Activated T-helper 17 cell treated with anti-CD3 and anti-CD28 coated beads, Interleukin-2, amount 50 U/mL, for 72 hours (primary cell): ENCODE results near the gene VKORC1. TPM values are rescaled to one million over a fixed set of nuclear protein-coding genes. Genes with fewer than 3 reads are reported as not detected.

Experiments
- ATAC-seq: fragments of 150-1000 bp; cut with Tn5 transposase; replicated peaks from 2 replicates; pipeline ENCODE4 v1.10.0; 2021; ENCODE audit warnings: mild to moderate bottlenecking, moderate library complexity
- H3K27ac Mint-ChIP-seq: one replicate; pipeline ENCODE4 v1.8.0; 2022; ENCODE audit warnings: mixed read lengths
- H3K27me3 Mint-ChIP-seq: one replicate; pipeline ENCODE4 v1.8.0; 2022; ENCODE audit warnings: mixed read lengths
- H3K36me3 Mint-ChIP-seq: one replicate; pipeline ENCODE4 v1.8.0; 2022; ENCODE audit warnings: low read depth, mild to moderate bottlenecking, mixed read lengths
- H3K4me1 Mint-ChIP-seq: one replicate; pipeline ENCODE4 v1.8.0; 2022; ENCODE audit warnings: mixed read lengths
- H3K4me3 Mint-ChIP-seq: one replicate; pipeline ENCODE4 v1.8.0; 2022; ENCODE audit warnings: mild to moderate bottlenecking, mixed read lengths
- H3K9me3 Mint-ChIP-seq: one replicate; pipeline ENCODE4 v1.8.0; 2022; ENCODE audit warnings: mixed read lengths
- total RNA-seq, 2 donors: library from RNA; stranded (reverse); gene quantifications; one replicate each; pipeline ENCODE4 v1.2.3, GENCODE V29; 2022

The VKORC1 gene
- total RNA-seq, 2 donors from 2014 or later, result 75.3 to 107 TPM

DNA sequence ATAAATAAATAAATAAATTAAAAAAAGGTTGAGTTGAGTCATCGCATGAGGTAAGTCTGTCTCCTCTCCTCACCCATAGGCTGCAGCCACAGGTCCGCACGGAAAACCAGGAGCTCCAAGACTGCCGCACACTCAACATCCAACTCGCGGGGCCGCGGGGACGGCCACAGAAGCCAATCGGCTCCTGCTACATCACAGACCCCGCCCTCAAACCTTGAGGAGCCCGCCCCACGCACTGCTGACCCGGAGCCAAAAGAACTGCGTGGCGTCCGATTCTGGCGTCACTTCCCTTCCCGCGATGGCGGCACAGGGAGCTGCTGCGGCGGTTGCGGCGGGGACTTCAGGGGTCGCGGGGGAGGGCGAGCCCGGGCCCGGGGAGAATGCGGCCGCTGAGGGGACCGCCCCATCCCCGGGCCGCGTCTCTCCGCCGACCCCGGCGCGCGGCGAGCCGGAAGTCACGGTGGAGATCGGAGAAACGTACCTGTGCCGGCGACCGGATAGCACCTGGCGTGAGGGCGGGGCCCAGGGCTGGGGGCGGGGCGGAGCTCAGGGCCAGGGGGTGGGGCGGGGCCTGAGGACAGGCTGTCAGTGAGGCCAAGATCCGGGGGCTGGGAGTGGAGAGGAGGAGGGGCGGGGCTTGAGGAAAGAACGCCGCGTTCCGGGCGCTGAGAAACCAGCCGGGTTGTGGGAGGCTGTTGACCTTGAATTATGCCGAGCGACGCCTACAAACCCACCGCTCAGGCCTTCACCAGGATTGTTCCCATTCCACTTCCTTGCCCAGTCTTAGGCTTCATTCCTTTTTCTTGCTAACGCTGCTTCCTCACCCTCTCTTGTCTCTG is 23.0 kb upstream of the VKORC1 start, which contains the start of gene KAT8:
KAT8 (plus strand) TSS at position 281 of the 839 bp plus-strand sequence; CDS start at position 299, 18 bp downstream.
- peaks cover 10% of the 10 kb centered on the region for H3K4me1 Mint-ChIP-seq
- no peaks in the 10 kb centered on the region for H3K9me3 Mint-ChIP-seq
- ATAC-seq, result peak; percentile 95
- H3K27me3 Mint-ChIP-seq, result no peaks in the 10 kb centered on the region
- H3K36me3 Mint-ChIP-seq, result peaks cover 52% of the 10 kb centered on the region
- peak within 1 kb of the TSS; percentile 86 for H3K4me3 Mint-ChIP-seq
- peak within 1 kb of the TSS; percentile 89 for H3K27ac Mint-ChIP-seq

DNA sequence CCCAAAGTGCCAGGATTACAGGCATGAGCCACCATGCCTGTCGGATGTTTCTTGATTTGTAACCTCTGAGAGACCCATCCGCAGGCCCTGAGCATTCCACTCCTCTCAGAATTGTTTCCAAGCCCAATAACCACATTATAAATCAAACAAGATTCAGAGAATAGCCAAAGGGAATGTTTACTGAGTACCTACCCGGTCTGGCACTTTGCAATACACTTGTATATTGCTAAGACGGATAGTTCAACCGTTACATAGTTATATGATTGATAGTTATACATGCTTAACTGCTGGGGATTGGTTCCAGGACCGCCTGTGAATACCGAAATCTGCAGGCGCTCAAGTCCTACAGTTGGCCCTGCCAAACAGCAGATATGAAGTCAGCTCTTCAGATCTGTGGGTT is 19.9 kb upstream of the VKORC1 start:
- Mint-ChIP-seq H3K27me3 (no peaks in the 10 kb centered on the region), H3K4me1 (peaks cover 17% of the 10 kb centered on the region), H3K9me3 (no peaks in the 10 kb centered on the region), H3K4me3 (no peak overlapping the region), H3K36me3 (peaks cover 52% of the 10 kb centered on the region), H3K27ac (no peak overlapping the region)
- no peak for ATAC-seq

DNA sequence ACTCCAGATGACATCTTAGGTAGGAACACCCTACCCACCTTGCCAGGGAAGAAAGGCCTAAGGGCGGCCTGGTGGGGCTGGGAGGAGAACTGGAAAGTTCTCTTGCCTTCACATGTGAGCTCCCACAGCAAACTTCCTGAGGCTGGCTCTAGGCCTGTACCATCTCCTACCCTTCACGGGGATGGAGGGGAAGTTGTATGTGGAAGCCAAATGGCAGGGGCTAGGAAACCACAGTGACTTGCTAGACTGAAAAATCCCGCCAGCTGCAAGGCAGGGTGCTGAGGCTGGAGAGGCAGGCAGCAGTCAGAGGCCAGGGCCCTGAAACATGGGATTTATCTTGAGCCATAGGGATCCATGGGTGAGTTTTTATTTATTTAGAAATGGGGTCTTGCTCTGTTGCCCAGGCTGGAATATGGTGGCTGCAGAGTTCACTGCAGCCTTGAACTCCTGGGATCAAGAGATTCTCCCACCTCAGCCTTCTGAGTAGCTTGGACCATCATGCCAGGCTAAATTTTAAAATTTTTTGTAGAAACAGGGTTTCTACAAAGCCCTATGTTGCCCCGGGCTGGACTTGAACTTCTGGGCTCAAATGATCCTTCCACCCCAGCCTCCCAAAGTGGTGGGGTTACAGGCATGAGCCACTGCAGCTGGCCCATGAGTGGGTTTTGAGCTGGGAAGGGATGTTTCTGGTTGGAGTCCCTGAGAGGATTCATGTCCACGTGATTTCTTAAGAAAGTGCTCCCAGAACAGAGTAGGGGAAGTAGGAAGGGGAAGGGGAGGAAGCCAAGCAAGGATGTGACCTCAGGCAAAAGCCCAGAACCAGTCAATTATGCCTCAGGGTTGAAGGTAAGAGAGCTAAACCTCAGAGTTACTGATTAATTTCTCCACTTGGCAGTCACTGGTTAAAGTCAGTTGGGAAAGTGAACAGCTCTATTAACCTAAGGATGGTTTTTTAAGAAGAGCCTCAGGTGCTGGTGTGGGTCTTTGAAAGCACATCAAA is 18.8 kb upstream of the VKORC1 start:
- Mint-ChIP-seq H3K9me3 (no peaks in the 10 kb centered on the region), H3K27ac (no peak overlapping the region), H3K4me1 (peaks cover 15% of the 10 kb centered on the region), H3K27me3 (no peaks in the 10 kb centered on the region), H3K36me3 (peaks cover 45% of the 10 kb centered on the region), H3K4me3 (no peak overlapping the region)
- ATAC-seq, result no peak

DNA sequence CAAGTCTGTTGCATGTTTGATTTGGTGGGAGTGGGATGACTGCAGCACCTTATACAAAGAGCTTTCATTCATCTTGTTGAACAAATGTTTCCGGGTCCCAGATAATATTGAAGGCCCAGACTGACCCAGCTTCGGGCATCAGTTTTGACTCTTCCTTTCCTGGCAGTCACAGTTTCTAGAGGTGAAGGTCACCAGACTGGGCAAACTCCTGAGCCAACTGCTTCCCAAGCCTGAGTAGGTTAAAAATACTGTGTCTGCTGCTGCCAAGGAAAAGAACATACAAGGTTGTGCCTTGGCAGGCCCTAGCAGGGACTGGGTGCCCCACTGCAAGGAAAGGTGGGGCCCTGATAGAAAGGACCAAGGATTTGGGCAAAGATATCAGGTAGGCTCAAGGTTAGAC is 18.1 kb upstream of the VKORC1 start:
- Mint-ChIP-seq H3K27me3 (no peaks in the 10 kb centered on the region), H3K27ac (no peak overlapping the region), H3K9me3 (no peaks in the 10 kb centered on the region), H3K4me3 (no peak overlapping the region), H3K4me1 (peaks cover 12% of the 10 kb centered on the region), H3K36me3 (peaks cover 43% of the 10 kb centered on the region)
- ATAC-seq, result no peak

- Mint-ChIP-seq H3K4me3 (no peak overlapping the region), H3K27me3 (no peaks in the 10 kb centered on the region), H3K9me3 (no peaks in the 10 kb centered on the region), H3K4me1 (peaks cover 13% of the 10 kb centered on the region), H3K36me3 (peaks cover 44% of the 10 kb centered on the region), H3K27ac (no peak overlapping the region)
- no peak for ATAC-seq
These were observed 17.4 kb upstream of the VKORC1 start for GRCh38 chr16:31111881-31112466.

DNA sequence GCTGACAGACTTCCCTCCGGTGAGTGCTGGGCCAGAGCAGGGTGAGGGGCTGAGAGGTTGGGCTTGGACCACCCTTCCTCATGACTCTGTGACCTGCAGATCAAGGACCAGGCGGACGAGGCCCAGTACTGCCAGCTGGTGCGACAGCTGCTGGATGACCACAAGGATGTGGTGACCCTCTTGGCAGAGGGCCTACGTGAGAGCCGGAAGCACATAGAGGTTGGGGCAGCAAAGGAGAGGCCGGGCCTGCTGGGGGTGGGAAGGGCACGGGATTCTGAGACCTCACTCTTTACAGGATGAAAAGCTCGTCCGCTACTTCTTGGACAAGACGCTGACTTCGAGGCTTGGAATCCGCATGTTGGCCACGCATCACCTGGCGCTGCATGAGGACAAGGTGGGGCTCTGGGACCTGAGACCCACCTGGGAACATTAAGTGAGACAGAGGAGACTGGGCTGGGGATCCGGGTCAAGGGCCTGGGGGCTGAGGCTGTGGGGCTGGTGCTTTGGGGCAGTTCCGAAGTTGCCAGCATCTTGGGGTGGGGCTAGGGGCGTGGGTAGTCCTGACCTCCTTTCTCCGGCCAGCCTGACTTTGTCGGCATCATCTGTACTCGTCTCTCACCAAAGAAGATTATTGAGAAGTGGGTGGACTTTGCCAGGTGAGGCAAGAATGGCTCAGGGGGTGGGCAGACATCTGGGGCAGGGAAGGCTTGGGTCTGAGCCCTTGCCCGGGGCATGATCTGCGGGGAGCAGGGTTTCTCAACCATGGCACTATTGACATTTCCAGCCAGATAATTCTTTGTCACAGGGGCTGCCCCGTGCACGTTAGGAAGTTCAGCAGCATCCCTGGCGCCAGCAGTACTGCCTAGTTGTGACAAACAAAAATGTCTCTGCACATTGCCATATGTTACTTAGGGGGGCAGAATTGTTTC is 15.8 kb upstream of the VKORC1 start:
- H3K27me3 Mint-ChIP-seq, result no peaks in the 10 kb centered on the region
- H3K4me1 Mint-ChIP-seq, result peaks cover 16% of the 10 kb centered on the region
- H3K4me3 Mint-ChIP-seq, result peak overlapping the region; percentile 68
- H3K27ac Mint-ChIP-seq, result peak overlapping the region; percentile 70
- H3K36me3 Mint-ChIP-seq, result peaks cover 44% of the 10 kb centered on the region
- ATAC-seq, result no peak
- no peaks in the 10 kb centered on the region for H3K9me3 Mint-ChIP-seq

DNA sequence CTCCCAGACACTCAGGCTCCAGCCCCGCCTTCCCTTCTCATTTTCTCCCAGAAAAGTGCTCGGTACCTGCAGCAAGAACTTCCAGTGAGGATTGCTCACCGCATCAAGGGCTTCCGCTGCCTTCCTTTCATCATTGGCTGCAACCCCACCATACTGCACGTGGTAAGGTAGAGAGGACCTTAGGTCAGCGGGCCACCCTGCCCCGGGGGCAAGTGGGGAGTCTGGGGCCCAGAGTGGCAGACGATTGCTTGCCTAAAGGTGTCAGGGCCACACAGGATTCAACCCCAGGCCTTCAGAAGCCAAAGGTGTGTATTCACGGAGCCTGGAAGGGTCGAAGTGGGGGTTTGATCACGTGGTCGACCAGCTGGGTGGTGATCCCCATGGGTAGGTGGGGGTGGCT is 15.0 kb upstream of the VKORC1 start:
- peaks cover 16% of the 10 kb centered on the region for H3K4me1 Mint-ChIP-seq
- no peaks in the 10 kb centered on the region for H3K27me3 Mint-ChIP-seq
- H3K36me3 Mint-ChIP-seq, result peaks cover 44% of the 10 kb centered on the region
- no peak for ATAC-seq
- H3K4me3 Mint-ChIP-seq, result peak overlapping the region; percentile 68
- no peaks in the 10 kb centered on the region for H3K9me3 Mint-ChIP-seq
- H3K27ac Mint-ChIP-seq, result peak overlapping the region; percentile 70

GRCh38 chr16:31108794-31109558 is 14.4 kb upstream of the VKORC1 start:
- no peak for ATAC-seq
- peaks cover 16% of the 10 kb centered on the region for H3K4me1 Mint-ChIP-seq
- H3K9me3 Mint-ChIP-seq, result no peaks in the 10 kb centered on the region
- H3K27ac Mint-ChIP-seq, result peak overlapping the region; percentile 70
- H3K36me3 Mint-ChIP-seq, result peaks cover 44% of the 10 kb centered on the region
- H3K27me3 Mint-ChIP-seq, result no peaks in the 10 kb centered on the region
- H3K4me3 Mint-ChIP-seq, result peak overlapping the region; percentile 68

- Mint-ChIP-seq H3K27ac (peak within 1 kb of the TSS; percentile 98), H3K9me3 (no peaks in the 10 kb centered on the region), H3K36me3 (peaks cover 44% of the 10 kb centered on the region), H3K4me3 (peak within 1 kb of the TSS; percentile 97), H3K4me1 (peaks cover 16% of the 10 kb centered on the region), H3K27me3 (no peaks in the 10 kb centered on the region)
- peak; percentile 83 for ATAC-seq
These were observed 13.6 kb upstream of the VKORC1 start, which contains the start of gene BCKDK for GRCh38 chr16:31108035-31108793. Gene BCKDK (plus strand): TSS chr16:31108386. CDS start chr16:31109224, 838 bp downstream.

GRCh38 chr16:31107465-31107867 is 12.9 kb upstream of the VKORC1 start:
- peak; percentile 92 for ATAC-seq
- Mint-ChIP-seq H3K4me1 (peaks cover 16% of the 10 kb centered on the region), H3K9me3 (no peaks in the 10 kb centered on the region), H3K27ac (peak overlapping the region; percentile 98), H3K27me3 (no peaks in the 10 kb centered on the region), H3K4me3 (peak overlapping the region; percentile 97), H3K36me3 (peaks cover 40% of the 10 kb centered on the region)

DNA sequence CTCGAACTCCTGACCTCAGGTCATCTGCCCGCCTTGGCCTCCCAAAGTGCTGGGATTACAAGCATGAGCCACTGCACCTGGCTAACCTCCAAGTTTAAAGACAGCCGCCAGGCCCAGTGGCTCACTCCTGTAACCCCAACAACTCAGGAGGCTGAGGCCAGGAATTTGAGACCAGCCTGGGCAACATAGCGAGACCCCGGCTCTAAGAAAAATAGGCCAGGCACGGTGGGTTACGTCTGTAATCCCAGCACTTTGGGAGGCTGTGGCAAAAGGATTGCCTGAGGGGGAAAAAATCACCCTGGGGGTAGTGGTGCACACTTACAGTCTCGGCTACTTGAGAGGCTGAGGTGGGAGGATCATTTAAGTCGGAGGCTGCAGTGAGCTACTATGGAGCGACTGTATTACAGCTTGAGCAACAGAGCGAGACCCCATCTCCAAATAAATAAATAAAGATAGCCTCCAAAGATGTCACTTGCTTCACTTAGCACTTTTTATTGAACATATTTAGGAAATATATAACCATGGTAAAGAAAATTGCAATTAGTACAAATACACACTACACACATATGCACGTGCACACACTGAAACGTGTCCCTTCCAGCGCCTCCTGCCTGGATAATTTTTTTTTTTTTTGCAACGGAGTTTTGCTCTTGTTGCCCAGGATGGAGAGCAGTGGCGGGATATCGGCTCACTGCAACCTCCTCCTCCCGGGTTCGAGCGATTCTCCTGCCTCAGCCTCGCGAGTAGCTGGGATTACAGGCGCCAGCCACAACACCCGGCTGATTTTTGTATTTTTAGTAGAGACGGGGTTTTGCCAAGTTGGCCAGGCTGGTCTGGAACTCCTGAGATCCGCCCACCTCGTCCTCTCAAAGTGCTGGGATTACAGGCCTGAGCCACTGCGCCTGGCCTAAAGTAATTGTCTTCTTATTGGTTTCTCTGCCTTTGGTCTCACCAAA is 12.2 kb upstream of the VKORC1 start:
- Mint-ChIP-seq H3K9me3 (no peaks in the 10 kb centered on the region), H3K4me1 (peaks cover 16% of the 10 kb centered on the region), H3K4me3 (peak overlapping the region; percentile 97), H3K27me3 (no peaks in the 10 kb centered on the region), H3K36me3 (peaks cover 33% of the 10 kb centered on the region), H3K27ac (peak overlapping the region; percentile 98)
- no peak for ATAC-seq
